Activated CD4-positive, alpha-beta T cell treated with anti-CD3 and anti-CD28 coated beads for 24 hours (primary cell): ENCODE results near the gene ADAT3.

Experiments
- DNase-seq, 2 donors: peaks; one replicate each; pipeline ENCODE4 v3.0.0-alpha.2; 2020; ENCODE audit warnings: low read depth in 2 of 2

ADAT3 gene

DNA sequence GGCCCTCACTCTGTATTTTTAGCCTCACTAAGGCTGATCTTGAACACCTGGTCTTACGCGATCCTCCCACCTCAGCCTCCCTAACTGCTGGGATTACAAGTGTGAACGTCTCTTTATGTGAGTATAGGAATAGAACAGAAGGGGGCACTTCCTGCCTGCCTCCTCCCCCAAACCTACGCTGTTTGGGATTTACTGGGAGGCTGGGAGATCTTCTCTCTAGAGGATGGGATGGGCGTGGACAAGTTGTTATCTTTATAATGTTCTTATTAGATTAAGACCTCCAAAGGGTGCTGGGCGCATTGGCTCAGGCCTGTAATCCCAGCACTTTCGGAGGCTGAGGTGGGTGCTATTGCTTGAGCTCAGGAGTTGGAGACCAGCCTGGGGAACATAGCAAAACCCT is 32.9 kb downstream of the ADAT3 start:
- no peak for DNase-seq

DNA sequence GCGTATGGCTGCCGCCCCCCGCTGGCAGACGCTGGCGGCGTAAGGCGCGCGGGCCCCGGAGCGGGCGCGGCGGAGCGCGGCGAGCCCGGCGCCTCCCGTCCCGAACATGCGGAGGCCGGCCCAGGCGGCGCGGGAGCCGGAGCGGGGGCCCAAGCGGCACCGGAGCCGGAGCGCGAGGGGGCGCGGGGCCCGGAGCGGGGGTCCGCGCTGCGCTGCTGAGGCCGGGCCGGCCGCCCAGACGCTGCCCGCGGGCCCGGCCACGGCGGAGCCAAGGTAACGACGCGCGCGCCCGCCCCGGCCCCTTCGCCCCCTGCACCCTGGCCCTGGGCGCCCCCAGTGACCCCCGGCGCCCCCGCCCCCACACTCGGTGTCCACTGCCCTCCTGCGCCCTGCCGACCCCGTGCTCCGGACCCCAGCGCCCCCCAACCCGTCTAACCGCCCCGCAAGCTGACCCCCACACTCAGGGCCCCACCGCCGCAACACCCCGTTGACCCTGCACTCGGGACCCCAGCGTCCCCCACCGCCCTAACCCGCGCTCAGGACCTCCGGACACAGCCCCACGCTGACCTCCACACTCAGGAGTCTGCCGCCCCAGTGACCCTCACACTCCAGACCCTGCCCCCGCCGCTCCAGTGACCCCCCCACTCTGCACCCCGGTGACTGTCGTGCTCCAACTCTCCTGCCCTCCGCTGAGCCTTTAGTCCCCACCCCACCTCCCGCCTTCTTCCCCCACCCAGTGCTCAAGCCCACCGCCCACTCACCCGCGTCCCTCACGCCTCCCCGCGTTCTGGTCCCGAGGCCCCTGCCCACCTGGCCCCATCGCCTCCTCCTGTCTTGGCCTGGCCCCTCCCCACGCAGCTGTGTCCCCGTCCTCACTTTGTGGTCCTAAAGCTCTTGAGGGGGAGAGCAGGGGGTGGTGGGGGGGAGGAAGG is 36.2 kb downstream of the ADAT3 start, which contains the start of gene CSNK1G2:
TSS of gene CSNK1G2 (plus strand) at position 27 of the 932 bp plus-strand sequence. CDS start 28,601 bp downstream, outside the sequence.
- DNase-seq, result peak in 1 of 2 donors; percentile 34

DNA sequence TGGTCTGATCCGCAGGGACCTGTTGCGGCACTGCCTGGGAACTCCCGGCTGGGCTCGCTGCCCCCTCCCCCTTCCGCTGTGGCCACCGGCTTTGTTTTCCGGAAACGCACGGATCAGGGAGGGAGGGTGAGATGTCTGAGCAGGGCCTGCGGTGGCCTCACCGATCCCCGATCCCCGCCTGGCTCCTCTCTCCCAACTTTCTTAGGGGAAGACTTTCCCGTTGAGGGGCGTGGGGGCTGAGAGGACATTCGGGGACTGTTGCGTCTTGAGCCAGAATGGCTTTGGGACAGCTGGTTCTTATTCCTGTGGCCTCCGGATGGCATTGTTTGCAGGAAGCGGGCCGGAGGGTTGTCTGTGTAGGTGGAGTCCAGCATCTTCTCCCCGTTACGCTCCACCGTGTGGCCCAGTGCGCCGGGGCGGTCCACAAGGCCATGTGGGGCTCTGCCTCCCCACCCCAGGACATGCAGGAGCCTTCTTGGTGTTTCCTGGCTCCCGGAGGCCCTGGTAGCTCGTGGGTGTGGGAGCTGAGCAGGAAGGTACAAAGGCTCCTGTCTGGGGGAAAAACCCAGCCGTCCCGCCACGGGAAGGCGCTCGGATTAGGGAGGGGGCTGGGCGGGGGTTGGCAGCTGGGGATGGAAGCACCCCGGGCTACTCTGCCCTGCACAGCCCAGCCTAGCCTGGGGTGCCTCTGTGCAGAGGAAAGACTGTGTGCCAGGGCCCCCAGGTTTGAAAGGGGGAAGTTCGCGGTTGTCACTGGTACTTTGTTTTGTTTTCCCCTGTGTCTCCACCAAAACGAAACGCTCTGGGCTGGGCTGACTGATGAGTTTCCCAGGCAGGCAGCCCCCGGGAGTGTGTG is 37.1 kb downstream of the ADAT3 start:
- DNase-seq, result peak; percentile 41 to 59

DNA sequence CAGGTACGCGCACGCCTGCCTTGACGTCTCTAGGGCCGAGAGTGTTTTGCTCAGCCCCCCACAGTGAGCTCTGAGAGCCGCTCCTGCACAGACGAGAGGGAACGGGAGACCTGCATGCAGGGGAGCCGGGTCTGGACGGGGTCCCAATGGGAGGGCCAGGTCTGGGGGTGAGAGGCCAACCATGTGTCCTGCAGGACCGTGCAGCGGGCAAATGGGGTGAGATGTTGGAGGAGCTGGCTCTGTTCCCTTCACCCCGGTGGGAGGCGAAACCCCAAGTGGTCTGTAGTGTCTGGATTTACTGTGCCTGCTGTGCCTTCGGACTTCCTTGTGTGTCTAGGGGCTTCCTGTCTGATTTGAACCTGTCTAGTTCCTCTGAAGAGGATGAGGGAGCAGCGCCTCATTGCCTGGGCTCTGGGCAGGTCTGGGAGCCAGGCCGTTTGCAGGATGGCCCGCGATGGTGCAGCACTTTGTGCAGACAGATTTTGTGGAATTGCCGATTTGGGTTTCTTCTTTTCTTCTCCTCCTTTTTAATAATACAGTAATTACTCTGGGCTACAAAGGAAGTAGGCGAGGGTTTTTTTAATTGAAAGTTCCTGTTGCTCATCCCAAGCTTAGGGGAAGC is 37.8 kb downstream of the ADAT3 start:
- no peak for DNase-seq

DNA sequence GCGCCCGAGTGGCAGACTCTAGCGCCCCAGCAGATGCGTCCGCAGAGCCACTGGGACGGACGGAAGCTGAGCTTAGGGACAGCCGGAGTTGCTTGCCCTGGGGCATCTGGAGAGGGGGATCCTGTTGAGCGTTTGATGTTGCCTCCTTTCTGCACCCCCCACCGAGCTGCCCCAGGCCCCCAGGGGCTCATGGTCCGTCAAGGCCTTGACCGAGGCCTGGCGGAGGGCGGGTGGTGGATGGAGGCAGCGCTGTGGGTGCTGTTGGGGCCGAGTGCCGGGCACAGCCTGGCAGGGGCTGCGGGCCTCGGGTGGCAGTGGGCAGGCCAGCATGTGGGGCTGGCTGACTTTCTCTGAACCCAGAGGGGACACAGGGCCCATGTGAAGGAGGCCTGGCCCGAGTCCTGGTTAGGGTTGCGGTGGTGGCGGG is 38.5 kb downstream of the ADAT3 start:
- no peak for DNase-seq

DNA sequence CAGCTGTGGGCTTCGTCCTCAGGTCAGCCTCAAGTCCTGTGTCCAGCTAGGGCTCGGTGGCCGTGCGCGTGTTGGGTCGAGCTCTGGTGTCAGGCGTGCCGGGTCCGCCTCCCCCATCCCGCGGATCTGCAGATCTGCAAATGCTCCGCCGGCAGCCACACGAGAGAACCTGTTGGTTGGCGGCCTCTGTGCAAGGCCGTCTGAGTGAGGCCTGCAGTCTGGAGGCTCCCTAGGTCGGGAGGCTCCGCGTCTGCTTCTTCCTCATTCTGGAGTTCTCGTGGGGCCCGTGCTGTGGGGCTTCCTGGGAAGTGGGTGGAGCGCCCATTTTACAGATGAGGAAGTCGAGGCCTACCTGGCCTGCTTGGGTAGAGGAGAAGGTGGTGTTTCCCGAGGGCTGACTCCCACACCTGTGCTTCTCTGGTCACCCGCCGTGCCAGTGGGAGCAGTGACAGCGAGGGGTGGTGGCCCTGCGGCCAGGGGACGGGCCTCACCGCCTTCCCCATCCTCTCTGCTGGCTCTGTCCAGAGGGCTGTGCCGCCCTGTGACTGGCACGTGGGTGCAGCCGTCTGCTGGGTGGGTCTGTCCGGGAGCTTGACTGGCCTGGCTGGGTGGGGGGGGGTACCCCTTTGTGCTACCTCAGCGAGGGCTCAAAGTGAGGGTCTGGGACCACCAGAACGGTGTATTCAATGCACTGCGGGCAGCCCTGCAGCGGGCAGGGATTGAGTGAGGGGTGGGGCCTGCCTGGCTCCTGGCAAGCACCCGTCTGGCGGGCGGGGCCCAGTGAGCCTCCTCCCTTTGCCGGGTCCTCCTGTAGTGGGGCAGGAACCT is 39.1 kb downstream of the ADAT3 start:
- no peak for DNase-seq

DNA sequence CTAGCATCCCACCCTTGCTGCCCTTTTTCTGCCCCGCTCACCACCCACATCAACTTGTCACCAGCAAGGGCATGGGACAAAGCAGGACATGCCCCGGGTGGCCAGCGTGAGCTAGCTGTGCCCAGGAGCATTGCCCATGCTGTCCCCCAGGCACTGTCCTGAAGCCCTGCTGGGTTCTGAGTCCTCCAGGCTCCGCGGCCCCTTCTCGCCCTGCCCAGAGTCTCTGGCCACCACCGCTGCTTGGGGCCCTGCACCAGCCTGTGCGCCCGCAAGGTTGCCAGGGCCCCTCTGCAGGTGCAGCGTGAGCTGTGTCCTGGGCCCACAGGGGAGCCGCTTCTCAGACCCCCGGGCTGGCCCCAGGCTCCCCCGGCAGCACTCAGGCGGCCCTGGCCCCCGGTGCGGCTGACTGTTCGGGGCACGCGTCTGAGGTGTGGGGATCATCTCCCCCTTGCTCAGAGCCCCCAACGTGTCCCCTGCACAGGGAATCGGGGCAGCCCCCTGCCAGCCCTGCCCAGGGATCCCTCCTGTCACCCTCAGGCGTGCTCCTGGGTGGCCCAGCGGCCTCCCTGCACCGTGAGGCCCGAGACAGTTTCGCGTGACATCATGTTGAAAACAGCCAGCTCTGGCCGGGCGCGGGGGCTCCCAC is 39.8 kb downstream of the ADAT3 start:
- no peak for DNase-seq

DNA sequence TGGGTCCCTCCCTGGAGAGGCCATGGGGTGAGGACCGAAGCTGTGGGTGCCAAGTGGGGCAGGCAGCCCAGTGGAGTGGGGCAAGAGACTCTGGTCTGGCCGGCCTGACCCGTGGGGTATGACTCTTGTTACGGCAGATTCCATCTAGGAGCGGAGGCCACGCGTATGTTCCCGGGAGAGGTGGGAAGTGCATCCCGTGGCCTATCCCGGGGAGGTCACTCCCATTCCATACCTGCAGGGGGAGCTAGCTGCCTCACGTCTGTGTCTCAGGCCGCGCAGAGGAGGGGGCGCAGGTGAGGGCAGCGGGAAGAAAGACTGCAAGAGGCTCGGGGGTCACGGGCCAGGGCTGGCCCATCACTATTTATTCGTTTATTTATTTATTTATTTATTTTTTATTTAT is 40.7 kb downstream of the ADAT3 start:
- no peak for DNase-seq

DNA sequence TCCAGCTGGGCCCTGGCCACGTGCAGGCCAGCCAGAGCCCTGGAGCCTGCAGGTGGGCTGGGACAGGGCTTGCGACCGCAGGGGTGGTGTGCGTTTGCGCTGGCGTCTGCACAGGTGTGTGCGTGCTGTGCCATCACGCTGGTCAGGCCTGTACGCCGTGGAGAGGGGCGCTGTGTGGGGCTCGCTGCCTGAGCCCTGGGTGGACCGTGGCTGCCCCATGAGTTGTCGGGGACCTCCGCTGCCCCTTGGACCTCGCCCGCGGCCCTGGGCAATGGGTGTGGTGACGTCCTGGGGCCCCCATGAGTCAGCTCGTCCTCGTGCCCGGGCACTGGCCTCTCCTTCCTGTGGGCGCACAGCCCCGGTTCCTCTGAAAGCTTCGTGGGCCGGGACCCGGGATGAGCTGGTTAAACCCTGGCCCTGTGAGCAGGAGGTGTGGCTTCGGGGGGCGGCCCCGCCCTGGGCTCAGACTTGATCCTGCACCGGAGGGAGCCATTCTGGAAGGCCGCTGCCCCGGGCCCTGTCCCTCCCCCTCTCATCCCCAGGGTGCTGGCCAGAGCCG is 42.5 kb downstream of the ADAT3 start:
- no peak for DNase-seq

DNA sequence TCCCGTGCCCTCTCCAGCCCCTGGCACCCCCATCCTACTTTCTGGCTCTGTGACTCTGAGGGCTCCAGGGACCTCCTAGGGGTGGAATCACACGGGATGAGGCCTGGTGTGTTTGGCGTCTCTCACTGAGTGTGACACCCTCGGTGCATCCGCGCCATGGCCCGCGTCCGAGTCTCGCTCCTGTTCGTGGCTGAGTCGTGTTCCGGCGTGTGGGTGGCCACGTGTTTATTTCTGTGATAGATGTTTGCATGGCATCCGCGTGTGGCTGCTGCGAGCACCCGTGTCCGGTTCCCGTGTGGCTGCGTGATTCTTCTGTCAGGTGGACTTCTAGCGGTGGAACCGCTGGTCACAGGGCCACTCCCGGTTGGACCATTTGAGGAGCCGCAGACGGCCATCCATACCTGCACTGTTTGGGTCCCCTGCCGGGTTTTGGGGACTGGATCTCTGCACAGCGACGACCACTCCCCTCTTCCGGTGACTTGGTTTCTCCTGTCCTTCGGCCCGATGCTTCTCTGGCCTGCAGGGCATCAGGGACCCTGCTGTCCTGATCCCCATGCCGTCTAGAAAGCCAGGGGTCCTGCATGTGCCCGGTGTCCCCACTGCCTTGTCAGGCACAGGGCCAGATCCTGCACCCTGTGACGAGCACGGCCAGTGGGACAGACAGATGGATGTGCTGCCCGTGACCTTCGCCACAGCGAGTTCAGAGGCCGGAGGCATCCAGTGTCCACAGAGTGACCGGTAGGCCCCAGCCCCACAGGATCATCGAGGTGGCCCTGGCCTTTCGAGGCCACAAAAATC is 44.3 kb downstream of the ADAT3 start:
- DNase-seq, result no peak

DNA sequence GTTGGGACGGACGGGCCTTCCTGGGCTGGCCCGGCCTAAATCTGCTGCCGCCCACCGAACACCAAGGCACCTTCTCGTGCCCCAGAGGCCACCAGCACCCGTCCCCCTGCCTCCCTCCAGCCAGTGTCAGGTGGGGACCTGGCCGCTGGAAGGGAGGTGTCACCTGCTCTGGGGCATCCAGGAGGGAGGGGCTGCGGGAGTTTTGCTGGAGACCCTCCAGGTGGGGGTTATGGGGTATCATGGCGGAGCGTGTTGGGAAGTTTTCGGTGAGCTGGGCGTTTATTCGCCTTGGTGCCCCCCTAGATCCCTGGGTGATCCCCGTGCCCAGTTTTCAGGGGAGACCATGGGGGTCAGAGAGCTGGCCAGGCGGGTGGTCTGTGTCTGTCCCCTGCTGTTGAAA is 45.4 kb downstream of the ADAT3 start:
- DNase-seq, result no peak

DNA sequence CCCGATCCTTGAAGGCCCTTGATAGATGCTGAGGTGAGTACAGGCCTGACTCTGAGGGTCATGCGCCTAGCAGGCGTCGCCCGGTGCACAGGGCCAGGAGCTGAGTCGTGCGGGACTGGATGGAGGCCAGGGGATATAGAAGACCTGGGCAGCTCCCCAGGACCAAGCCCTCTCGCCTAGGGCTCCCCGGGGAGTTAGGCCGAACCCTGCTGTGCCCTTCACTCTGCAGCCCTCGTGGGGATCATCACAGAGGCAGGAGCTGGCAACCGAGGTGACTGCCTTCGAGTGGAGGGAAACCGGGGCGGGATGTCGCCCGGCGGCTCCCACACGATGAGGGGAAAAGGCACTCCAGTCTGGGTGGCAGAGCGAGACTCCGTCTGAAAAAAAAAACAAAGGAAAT is 47.4 kb downstream of the ADAT3 start:
- no peak for DNase-seq

DNA sequence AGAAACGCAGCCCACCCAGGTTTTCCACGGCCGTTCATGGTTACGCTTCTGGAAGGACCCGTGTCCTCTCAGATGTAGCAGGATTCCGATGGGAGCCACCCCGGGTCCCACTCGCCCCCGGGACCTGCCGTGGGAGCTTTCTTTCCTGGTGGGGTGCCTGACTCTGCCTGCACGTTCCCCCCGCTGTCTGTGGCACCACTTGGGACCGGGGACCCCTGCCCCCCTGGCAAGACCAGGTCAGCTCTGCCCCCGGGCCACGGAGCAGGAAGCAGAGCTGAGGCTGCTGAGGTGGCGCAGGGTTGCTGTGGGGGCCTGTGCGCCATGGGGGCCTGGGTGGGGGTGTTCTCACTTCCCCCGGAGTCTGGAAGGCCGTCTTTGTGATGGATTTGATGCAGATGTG is 47.8 kb downstream of the ADAT3 start:
- no peak for DNase-seq

DNA sequence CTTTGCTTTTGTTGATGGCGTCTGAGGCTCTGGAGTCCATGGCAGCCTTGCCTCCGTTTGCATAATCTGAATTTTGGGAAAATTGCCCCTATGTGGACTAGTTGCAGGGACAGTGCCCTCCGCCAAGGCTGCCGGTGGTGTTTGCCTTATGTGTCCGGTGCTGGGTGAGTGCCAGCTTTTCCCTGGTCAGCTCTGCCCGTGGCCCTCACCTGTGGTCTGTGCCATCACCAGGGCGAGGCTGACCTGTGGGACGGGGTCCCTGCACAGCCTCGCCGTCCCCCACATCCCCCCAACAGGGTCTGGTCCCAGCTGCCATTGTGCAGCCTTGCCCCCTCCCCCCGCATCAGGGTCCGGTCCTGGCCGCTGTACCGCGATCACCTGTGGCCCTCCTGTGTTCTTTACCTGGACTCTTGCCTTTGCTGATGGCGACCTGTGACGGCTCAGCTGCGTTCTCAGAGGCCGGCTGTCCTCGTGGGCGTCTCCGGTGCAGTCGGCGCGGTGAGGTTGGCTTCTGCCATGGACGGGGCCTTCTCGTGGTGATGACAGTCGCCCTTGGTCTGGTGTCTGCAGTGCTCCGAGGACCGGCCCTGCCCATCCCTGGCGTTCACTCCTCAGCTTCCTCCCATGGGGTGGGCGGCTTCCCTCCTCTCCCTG is 48.4 kb downstream of the ADAT3 start:
- DNase-seq, result no peak

DNA sequence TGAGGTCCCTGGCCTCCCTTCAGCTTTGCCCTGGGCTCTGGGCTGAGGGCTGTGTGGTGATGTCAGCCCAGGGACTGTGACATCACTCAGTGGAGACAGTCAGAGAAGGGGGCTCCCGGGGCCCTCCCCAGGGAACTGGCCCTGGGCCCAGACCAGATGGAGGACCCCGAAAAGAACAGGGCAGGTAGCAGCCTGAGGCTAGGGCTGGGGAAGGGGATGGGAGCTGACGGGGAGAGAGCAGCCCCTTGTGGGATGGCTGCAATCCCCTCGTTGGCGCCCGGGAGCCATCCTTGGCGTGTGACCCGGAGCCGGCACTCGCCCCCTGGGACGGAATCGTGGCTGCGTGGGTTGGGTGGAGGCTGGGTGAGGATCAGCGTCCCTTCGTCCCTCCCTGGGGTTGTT is 49.3 kb downstream of the ADAT3 start:
- no peak for DNase-seq

DNA sequence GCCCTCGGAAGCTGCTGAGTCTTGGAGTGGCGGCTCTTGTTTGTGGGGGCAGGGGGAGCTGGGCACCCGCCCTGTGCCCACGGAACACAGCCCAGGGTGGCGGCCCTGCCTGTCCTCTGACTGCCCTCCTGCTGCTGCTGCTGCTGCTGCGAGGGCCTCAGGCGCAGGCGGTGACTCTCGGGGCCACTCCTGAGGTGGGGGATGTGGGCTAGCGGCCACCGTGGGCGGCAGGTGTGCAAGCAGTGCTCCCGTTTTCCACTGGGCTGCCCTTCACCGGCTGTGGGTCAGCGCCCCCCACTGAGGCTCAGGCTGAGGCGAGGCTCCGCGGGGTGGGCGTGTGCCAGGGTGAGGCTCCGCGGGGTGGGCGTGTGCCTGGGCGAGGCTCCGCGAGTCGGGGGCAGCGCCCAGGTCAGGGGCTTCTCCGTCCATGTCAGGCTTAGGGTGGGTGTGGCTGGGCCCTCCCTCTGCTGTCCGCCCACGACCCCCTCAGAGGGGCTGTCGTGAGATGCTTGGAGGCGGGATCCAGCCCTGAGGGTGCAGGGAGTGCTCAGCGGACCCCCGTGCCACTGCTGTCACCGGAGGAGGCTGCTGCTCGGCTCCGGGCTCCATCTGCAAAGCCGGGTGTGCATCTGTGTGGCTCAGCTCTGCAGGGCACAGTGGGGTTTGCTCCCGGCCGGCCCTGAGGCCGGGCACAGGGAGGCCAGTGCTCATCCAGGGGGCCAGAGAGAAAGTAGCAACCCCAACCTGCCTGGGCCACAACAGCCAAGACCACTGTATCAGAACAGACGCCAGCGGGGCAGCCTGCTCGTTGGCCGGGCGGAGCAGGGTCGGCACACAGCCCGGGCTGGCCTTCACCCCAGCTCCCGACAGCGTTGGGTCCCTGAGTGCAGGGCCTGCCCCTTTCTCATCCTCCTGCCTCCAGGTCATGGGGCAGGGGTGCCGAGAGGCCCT is 50.2 kb downstream of the ADAT3 start:
- no peak for DNase-seq

DNA sequence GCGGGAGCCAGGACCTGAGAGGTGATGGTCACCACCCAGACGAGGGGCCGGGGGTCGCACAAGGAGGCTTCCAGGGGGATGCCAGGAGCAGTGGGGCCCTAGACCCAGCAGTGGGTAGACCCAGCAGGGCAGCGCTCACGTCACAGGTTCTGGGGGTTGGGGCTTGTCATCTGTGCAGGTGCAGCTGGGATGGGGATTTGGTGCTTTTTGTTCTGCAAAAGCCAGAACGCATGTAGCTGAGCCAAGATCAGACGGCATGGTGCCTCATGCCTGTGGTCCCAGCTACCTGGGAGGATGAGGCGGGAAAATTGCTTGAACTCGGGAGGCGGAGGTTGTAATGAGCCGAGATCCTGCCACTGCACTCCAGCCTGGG is 50.9 kb downstream of the ADAT3 start:
- no peak for DNase-seq
